H1 (cell line): ENCODE measurements around the gene TMEM134. TPM values are rescaled to one million over a fixed set of nuclear protein-coding genes. Genes with fewer than 3 reads are reported as not detected.

Experiments used
- CHD2 ChIP-seq: IDR thresholded peaks from 2 replicates; pipeline ENCODE4 v1.6.1; 2012; ENCODE audit warnings: low read length, improper control_type of control experiment
- CHD7 ChIP-seq: fragments of 300-600 bp; sonication (generic); IDR thresholded peaks from 2 replicates; pipeline ENCODE4 v1.7.1; 2012; ENCODE audit warnings: low read length, moderate library complexity, mild to moderate bottlenecking, inconsistent platforms; ENCODE audit not compliant: insufficient replicate concordance
- FOSL1 ChIP-seq: IDR thresholded peaks from 2 replicates; pipeline ENCODE4 v1.6.1; 2011; ENCODE audit warnings: mild to moderate bottlenecking, low read depth, low read length, moderate library complexity; ENCODE audit not compliant: insufficient read depth
- HDAC6 ChIP-seq: IDR thresholded peaks from one replicate; pipeline ENCODE4 v1.7.1; 2012; ENCODE audit warnings: low read depth, mild to moderate bottlenecking, inconsistent platforms, low read length, moderate library complexity
- NRF1 ChIP-seq: IDR thresholded peaks from 2 replicates; pipeline ENCODE4 v1.6.1; 2011; ENCODE audit warnings: mild to moderate bottlenecking, low read depth, low read length, improper control_type of control experiment
- POLR2AphosphoS5 ChIP-seq: IDR thresholded peaks from 2 replicates; pipeline ENCODE4 v1.6.1; 2011; ENCODE audit warnings: low read depth, low read length
- RNF2 ChIP-seq: fragments of 200-900, 300-1000 bp; sonication (generic); IDR thresholded peaks from 2 replicates; pipeline ENCODE4 v1.7.1; 2016; ENCODE audit warnings: borderline replicate concordance, low read depth, mild to moderate bottlenecking, antibody characterized with exemption, low read length; ENCODE audit not compliant: poor library complexity, severe bottlenecking; ENCODE audit errors: missing control alignments
- SP2 ChIP-seq: IDR thresholded peaks from 2 replicates; pipeline ENCODE4 v1.6.1; 2012; ENCODE audit warnings: mild to moderate bottlenecking, low read length, inconsistent platforms
- TCF12 ChIP-seq: IDR thresholded peaks from 2 replicates; pipeline ENCODE4 v1.6.1; 2011; ENCODE audit warnings: low read depth, mild to moderate bottlenecking, low read length
- USF2 ChIP-seq: IDR thresholded peaks from 2 replicates; pipeline ENCODE4 v1.6.1; 2011; ENCODE audit warnings: low read length, improper control_type of control experiment
- polyA plus RNA-seq, 7 experiments: library from polyadenylated mRNA; depleted of rRNA in 3 of 7; stranded (reverse) in 5 of 7; unstranded in 2 of 7; fragments of >200 nt in 5 of 7; fragments of 200-250 nt in 2 of 7; gene quantifications; 1 replicate in 5 of 7; 2 replicates in 1 of 7; 4 replicates in 1 of 7; pipeline versions ENCODE4 v1.2.1 to v1.2.3, GENCODE V29; 2011 to 2013; ENCODE audit warnings: missing spikeins in 2 of 7, mixed read lengths in 2 of 7
- total RNA-seq: library from RNA; stranded (reverse); fragmentation: NEBNext Ultra II Directional; extraction: Animal tissue kit (Norgen Biotek cat#: 25700); gene quantifications from 2 replicates; pipeline ENCODE4 v1.2.1, GENCODE V29; 2021

Gene TMEM134
- total and polyA plus RNA-seq, 2 of the 8 experiments (the other 6 are each of a cell fraction or from before 2014, with no cell fraction given): 32.4 to 229 TPM

GRCh38 chr11:67508486-67509121, 39.6 kb upstream of the TMEM134 start (continued):
- TF ChIP-seq CHD7: no peak
- TF ChIP-seq TCF12: no peak
- TF ChIP-seq SP2: no peak
- peak; percentile 40 for TF ChIP-seq USF2
- TF ChIP-seq FOSL1: no peak
- TF ChIP-seq HDAC6: no peak
- TF ChIP-seq POLR2AphosphoS5: peak; percentile 48; the same call in 1 of the 2 replicates
- TF ChIP-seq NRF1: peak; percentile 86
- TF ChIP-seq CHD2: no peak
- TF ChIP-seq RNF2: no peak
